Stomach (tissue), 9 donors: ENCODE measurements around the gene KCNJ12. TPM values are rescaled to one million over a fixed set of nuclear protein-coding genes. Genes with fewer than 3 reads are reported as not detected.

Experiments
- DNase-seq, 2 donors: peaks; one replicate each; pipeline versions ENCODE4 v3.0.0 to v3.0.0-alpha.2; 2013 to 2019
- H3K27ac ChIP-seq, 5 donors: fragments of 200-600 bp in 4 of 5; sonication (generic) in 4 of 5; one replicate each; pipeline ENCODE4 v1.5.1; 2013 to 2019; ENCODE audit warnings: mild to moderate bottlenecking in 1 of 5, moderate library complexity in 1 of 5
- H3K27me3 ChIP-seq, 3 donors: fragments of 200-600 bp; sonication (generic); one replicate each; pipeline ENCODE4 v1.5.1; 2017 to 2019; ENCODE audit warnings: mixed run types in 1 of 3
- H3K36me3 ChIP-seq, 4 donors: fragments of 200-600 bp; sonication (generic); 1 replicate in 3 of 4; 2 replicates in 1 of 4; pipeline ENCODE4 v1.5.1; 2016 to 2019
- H3K4me1 ChIP-seq, 4 donors: fragments of 200-600 bp; sonication (generic); one replicate each; pipeline ENCODE4 v1.5.1; 2016 to 2019
- H3K4me3 ChIP-seq, 4 donors: fragments of 200-600 bp; sonication (generic) in 3 of 4; one replicate each; pipeline ENCODE4 v1.5.1; 2016 to 2019; ENCODE audit warnings: mild to moderate bottlenecking in 1 of 4
- H3K9me3 ChIP-seq, 4 donors: fragments of 200-600 bp; sonication (generic); one replicate each; pipeline ENCODE4 v1.5.1; 2016 to 2019
- EP300 ChIP-seq: sonication (generic); formaldehyde crosslinking; IDR thresholded peaks from one replicate; pipeline ENCODE4 v1.6.1; 2017; ENCODE audit warnings: antibody characterized with exemption
- POLR2A ChIP-seq, 4 donors: fragments of 450-650 bp; IDR thresholded peaks; one replicate each; pipeline ENCODE4 v1.6.1; 2016; ENCODE audit warnings: antibody characterized with exemption in 4 of 4, control low read depth in 2 of 4, mild to moderate bottlenecking in 1 of 4, moderate library complexity in 1 of 4
- POLR2AphosphoS5 ChIP-seq, 3 donors: sonication (generic); formaldehyde crosslinking; IDR thresholded peaks; one replicate each; pipeline ENCODE4 v1.6.1; 2016; ENCODE audit warnings: antibody characterized with exemption in 3 of 3
- WGBS, 5 donors: extraction: QIAGEN DNeasy Blood & Tissue Kit in 3 of 5; methylation state at CpG; one replicate each; pipeline versions ENCODE4 v1.1.5 to v1.1.7; 2013 to 2018; 5-methylcytosine and 5-hydroxymethylcytosine counted together
- intact Hi-C: fragments of 100-400 bp; cut with DNase I; formaldehyde crosslinking; loops from one replicate; pipeline ENCODE4 v1.15.1; 2023; ENCODE audit warnings: low total_unique reads
- polyA plus RNA-seq, 3 donors: library from polyadenylated mRNA; stranded (reverse); fragments of 200-250 nt; gene quantifications; one replicate each; pipeline ENCODE4 v1.2.3, GENCODE V29; 2013
- total RNA-seq, 5 donors: library from RNA; depleted of rRNA; stranded (reverse); fragments of >200 nt; gene quantifications; one replicate each; pipeline versions ENCODE4 v1.1.0 to v1.2.3, GENCODE V29; 2014 to 2016
- TF ChIP-seq, protein P1 (sequence below), 7 experiments: fragments of 450-650 bp in 4 of 7; fragments of 200-600 bp in 3 of 7; sonication (generic) in 3 of 7; IDR thresholded peaks; one replicate each; pipeline ENCODE4 v1.5.1; 2016 to 2019; ENCODE audit warnings: antibody characterized with exemption in 7 of 7, control low read depth in 2 of 7, mild to moderate bottlenecking in 1 of 7
- donor health status: healthy with polysubstance abuse.
- donor health status: Bipolar disorder and iron deficiency.
- donor health status: healthy.

The KCNJ12 gene
- total and polyA plus RNA-seq, 8 donors: under 0.01 to 10.5 (median 1.8) TPM; not detected in 1

DNA sequence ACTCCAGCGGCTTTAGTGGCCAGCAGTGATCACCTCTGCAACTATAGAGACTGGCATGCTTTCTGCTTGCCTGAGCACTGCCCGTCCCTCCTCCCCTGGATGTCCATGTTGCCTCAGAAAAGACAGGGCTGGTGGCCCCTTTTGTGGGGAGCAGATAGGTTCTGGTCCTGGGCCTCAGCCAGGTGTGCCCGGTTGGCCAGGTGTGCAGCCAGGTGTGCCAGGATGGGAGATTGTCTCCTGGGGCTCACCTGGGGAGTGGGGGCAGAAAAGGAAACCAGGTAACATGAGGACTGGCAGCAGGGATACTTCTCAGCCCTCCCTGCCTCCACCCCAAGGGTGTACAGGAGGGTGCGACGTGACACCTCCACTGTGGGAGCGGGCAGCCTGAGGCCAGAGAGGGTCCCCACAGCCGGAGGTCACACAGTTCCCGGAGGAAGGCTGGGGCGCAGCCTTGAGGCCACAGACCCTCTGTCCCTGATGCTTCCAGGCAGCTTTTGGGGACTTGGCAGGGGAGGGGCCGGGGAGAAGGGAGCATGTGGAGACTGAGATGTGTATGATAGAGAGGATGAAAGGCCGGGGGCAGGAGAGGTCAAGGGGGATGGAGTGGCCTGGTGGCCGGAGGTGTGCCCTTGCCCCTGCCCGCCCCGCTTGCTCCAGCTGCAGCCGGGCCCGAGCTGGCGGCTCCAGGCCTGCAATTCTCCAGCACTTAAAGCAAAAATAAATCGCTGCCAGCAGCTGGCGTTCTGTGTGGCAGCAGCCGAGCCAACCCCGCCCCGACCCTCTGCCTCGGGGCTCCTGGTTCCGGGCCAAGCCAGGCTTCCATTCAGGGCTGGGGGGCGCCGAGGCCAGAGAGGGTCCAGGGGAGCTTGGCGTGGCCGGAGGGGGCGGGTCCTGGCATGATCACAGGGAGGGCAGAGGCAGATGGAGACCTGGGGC is 6.7 kb downstream of the KCNJ12 start:
- 61 to 71% (median 62%) methylated on average over 25 to 29 of the region's 29 CpGs for WGBS, 5 donors
- no peak for DNase-seq
- H3K4me1 ChIP-seq: peaks cover 10 to 42% (median 30%) of the 10 kb centered on the region in 4 donors

DNA sequence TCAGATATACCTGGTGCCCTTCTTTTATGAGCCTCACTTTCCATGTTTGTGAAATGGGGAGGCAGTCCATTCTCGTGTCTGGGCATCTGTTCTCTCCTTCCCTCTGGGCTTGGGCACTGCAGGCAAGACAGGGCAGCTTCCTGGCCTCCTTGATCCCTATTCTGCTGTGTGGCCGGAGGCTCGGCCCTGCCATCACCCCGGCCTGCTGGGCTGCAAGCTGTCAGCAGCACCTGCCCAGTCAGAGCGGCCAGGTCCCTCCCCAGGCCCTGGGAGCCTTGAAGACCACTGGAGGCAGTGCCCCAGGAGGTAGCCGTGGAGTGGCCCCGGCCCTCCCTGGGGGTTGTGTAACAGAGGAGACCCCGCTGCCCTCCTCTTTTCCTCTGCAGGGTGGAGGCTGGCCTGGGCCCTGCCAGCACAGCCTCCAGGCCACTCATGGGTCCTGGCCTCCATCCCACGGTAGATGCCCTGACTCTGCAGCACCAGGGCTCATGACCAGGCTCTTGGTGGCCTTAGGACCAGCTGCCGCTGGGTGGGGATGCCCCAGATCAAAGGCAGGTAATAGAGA is 9.2 kb downstream of the KCNJ12 start:
- WGBS, 5 donors: 67 to 89% (median 76%) methylated on average over 9 to 10 of the region's 10 CpGs
- TF ChIP-seq, protein P1, sequence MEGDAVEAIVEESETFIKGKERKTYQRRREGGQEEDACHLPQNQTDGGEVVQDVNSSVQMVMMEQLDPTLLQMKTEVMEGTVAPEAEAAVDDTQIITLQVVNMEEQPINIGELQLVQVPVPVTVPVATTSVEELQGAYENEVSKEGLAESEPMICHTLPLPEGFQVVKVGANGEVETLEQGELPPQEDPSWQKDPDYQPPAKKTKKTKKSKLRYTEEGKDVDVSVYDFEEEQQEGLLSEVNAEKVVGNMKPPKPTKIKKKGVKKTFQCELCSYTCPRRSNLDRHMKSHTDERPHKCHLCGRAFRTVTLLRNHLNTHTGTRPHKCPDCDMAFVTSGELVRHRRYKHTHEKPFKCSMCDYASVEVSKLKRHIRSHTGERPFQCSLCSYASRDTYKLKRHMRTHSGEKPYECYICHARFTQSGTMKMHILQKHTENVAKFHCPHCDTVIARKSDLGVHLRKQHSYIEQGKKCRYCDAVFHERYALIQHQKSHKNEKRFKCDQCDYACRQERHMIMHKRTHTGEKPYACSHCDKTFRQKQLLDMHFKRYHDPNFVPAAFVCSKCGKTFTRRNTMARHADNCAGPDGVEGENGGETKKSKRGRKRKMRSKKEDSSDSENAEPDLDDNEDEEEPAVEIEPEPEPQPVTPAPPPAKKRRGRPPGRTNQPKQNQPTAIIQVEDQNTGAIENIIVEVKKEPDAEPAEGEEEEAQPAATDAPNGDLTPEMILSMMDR (IDR thresholded peaks at IDR 0.05): no peak
- no peak for TF ChIP-seq EP300
- TF ChIP-seq POLR2A (IDR thresholded peaks at IDR 0.05): no peak
- TF ChIP-seq POLR2AphosphoS5 (IDR thresholded peaks at IDR 0.05): no peak
- H3K4me1 ChIP-seq: peaks cover 0 to 17% (median 5%) of the 10 kb centered on the region in 4 donors
- H3K4me3 ChIP-seq: no peak overlapping the region
- H3K27me3 ChIP-seq: peaks cover 0 to 5% (median 0%) of the 10 kb centered on the region in 3 donors
- H3K27ac ChIP-seq: no peak overlapping the region
- intact Hi-C loops: no loop called here
- H3K36me3 ChIP-seq: no peaks in the 10 kb centered on the region
- no peaks in the 10 kb centered on the region for H3K9me3 ChIP-seq
- DNase-seq: no peak

More for the DNA sequence above, 6.7 kb downstream of the KCNJ12 start:
- Histone ChIP-seq H3K27me3 (peaks cover 0 to 27% (median 6%) of the 10 kb centered on the region in 3 donors), H3K27ac (no peak overlapping the region), H3K36me3 (no peaks in the 10 kb centered on the region), H3K4me3 (no peak overlapping the region), H3K9me3 (no peaks in the 10 kb centered on the region)
- TF ChIP-seq POLR2A (IDR thresholded peaks at IDR 0.05) (no peak), POLR2AphosphoS5 (IDR thresholded peaks at IDR 0.05) (no peak), EP300 (no peak)
- TF ChIP-seq, protein P1 (IDR thresholded peaks at IDR 0.05): no peak
- intact Hi-C loops: no loop called here

DNA sequence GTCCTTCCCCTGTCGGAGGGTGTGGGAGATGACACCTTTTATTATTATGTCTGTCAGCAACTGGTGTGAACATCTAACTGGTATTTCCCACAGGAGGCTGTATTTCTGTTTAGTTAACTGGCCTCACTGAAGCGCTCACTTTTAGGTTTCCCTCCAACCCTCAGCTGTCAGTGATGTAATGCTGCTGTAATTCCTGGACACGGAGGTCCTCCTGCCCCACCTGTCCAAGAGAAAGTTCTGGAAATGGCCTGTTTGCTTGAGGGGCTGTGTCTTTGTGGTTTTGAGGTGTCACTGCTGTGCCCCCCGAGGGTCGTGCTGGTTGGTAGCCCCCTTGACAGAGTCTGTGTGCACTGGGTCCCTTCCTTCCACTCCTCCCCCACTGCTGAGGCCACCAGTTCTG is 11.5 kb downstream of the KCNJ12 start:
- H3K36me3 ChIP-seq: no peaks in the 10 kb centered on the region
- no peak overlapping the region for H3K4me3 ChIP-seq
- H3K4me1 ChIP-seq: peaks cover 0 to 7% (median 0%) of the 10 kb centered on the region in 4 donors
- H3K27ac ChIP-seq: no peak overlapping the region
- DNase-seq: no peak
- H3K27me3 ChIP-seq: peaks cover 0 to 5% (median 0%) of the 10 kb centered on the region in 3 donors
- TF ChIP-seq, protein P1 (IDR thresholded peaks at IDR 0.05): no peak
- TF ChIP-seq EP300 (no peak), POLR2A (IDR thresholded peaks at IDR 0.05) (no peak), POLR2AphosphoS5 (IDR thresholded peaks at IDR 0.05) (no peak)
- intact Hi-C loops: no loop called here
- 71 to 84% (median 76%) methylated on average over 5 of the region's 5 CpGs for WGBS, 5 donors
- no peaks in the 10 kb centered on the region for H3K9me3 ChIP-seq

DNA sequence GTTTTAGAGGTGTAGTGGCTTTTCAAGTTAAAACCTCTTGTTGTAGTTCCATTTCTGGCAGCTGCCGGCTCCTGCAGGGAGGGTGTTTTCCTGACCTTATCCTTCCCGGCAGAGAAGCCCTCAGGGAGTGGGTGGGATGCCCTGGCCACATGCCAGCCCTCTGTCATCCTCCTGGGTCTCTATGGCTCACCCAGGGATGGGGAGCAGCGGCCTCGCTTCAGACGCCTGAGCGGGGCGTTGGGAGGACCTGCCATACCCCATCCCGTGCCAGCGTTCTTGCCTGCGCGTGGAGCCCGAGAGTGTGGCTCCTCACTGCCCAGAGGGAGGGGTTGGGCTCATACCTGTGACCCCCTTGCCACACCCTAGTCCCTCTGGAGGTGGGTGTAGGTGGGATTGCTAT is 11.9 kb downstream of the KCNJ12 start:
- intact Hi-C loops: no loop called here
- no peak overlapping the region for H3K4me3 ChIP-seq
- 76 to 98% (median 81%) methylated on average over 5 to 12 of the region's 12 CpGs for WGBS, 5 donors
- DNase-seq: no peak
- peaks cover 0 to 3% (median 0%) of the 10 kb centered on the region in 4 donors for H3K4me1 ChIP-seq
- TF ChIP-seq, protein P1 (IDR thresholded peaks at IDR 0.05): no peak
- no peak for TF ChIP-seq POLR2AphosphoS5 (IDR thresholded peaks at IDR 0.05)
- no peak for TF ChIP-seq EP300
- TF ChIP-seq POLR2A (IDR thresholded peaks at IDR 0.05): no peak
- H3K36me3 ChIP-seq: no peaks in the 10 kb centered on the region
- no peaks in the 10 kb centered on the region for H3K9me3 ChIP-seq
- H3K27ac ChIP-seq: no peak overlapping the region
- H3K27me3 ChIP-seq: peaks cover 0 to 4% (median 0%) of the 10 kb centered on the region in 3 donors
